ENCODE results near the gene ACRV1. TPM values are rescaled to one million over a fixed set of nuclear protein-coding genes. Genes with fewer than 3 reads are reported as not detected.

Gene ACRV1
- not detected in 2 replicates for total RNA-seq

GRCh38 chr11:125680747-125681146 is at the start of gene ACRV1:
Gene ACRV1 (minus strand): TSS chr11:125680847. CDS start chr11:125680780, 67 bp downstream.

GRCh38 chr11:125624756-125625213 is 55.9 kb downstream of the ACRV1 start, which contains the start of gene CHEK1:
Gene CHEK1 (plus strand): TSS chr11:125625163. CDS start chr11:125626769, 1,606 bp downstream.

Other genes starting within 250 kb of the ACRV1 start
- gene FEZ1, start 184.6 kb downstream of the ACRV1 start, total RNA-seq = 64.4 and 93.8 TPM in 2 replicates
- gene EI24, start 111.4 kb downstream of the ACRV1 start, total RNA-seq = 61.6 and 96.7 TPM in 2 replicates
- 191 and 206 TPM in 2 replicates for gene STT3A, start 88.0 kb downstream of the ACRV1 start, total RNA-seq
- 9.0 and 16.8 TPM in 2 replicates for gene CHEK1, start 55.7 kb downstream of the ACRV1 start, total RNA-seq
- not detected in 2 replicates for gene PATE1, start 65.4 kb upstream of the ACRV1 start, total RNA-seq
- not detected in 2 replicates for gene PATE2, start 98.0 kb upstream of the ACRV1 start, total RNA-seq
- not detected in 2 replicates for gene PATE3, start 107.3 kb upstream of the ACRV1 start, total RNA-seq
- not detected in 2 replicates for gene PATE4, start 152.5 kb upstream of the ACRV1 start, total RNA-seq
- gene HYLS1, start 206.8 kb upstream of the ACRV1 start, total RNA-seq = 5.1 and 6.6 TPM in 2 replicates
- gene PUS3, start 222.4 kb upstream of the ACRV1 start, total RNA-seq = 8.6 and 11.9 TPM in 2 replicates
- gene DDX25, start 223.7 kb upstream of the ACRV1 start, total RNA-seq = not detected in 2 replicates

Measured in cardiac atrium fibroblast (primary cell).